HepG2 (cell line): Measurements from ENCODE around the gene STRN4. TPM values are rescaled to one million over a fixed set of nuclear protein-coding genes. Genes with fewer than 3 reads are reported as not detected.

ENCODE experiments used
- EP300 ChIP-seq, 3 experiments: sonication (generic) in 1 of 3; formaldehyde crosslinking in 1 of 3; IDR thresholded peaks; 2 replicates each; pipeline versions ENCODE4 v1.5.1 to v1.6.1; 2011 to 2020; ENCODE audit warnings: low read depth in 2 of 3, low read length in 2 of 3, borderline replicate concordance in 1 of 3, improper control_type of control experiment in 1 of 3, mild to moderate bottlenecking in 1 of 3, missing genetic modification reagents in 1 of 3, moderate library complexity in 1 of 3
- EZH2 ChIP-seq: conservative IDR thresholded peaks from 2 replicates; pipeline ENCODE4 v1.6.1; 2012; ENCODE audit warnings: mild to moderate bottlenecking, low read depth, low read length, moderate library complexity
- HDAC1 ChIP-seq: sonication (generic); formaldehyde crosslinking; IDR thresholded peaks from 2 replicates; pipeline ENCODE4 v1.5.1; 2020; ENCODE audit warnings: mild to moderate bottlenecking, missing genetic modification reagents
- HNF1A ChIP-seq, 2 experiments: sonication (generic) in 1 of 2; formaldehyde crosslinking in 1 of 2; IDR thresholded peaks; 2 replicates each; pipeline versions ENCODE4 v1.4.0 to v1.6.1; 2016 to 2020; ENCODE audit warnings: borderline replicate concordance in 1 of 2, low read depth in 1 of 2, mild to moderate bottlenecking in 1 of 2, missing genetic modification reagents in 1 of 2
- IRF9 ChIP-seq: sonication (generic); formaldehyde crosslinking; IDR thresholded peaks from 2 replicates; pipeline ENCODE4 v1.8.0; 2022; ENCODE audit warnings: missing genetic modification reagents, mild to moderate bottlenecking, borderline replicate concordance
- JUNB ChIP-seq: sonication (generic); formaldehyde crosslinking; IDR thresholded peaks from 2 replicates; pipeline ENCODE4 v1.8.0; 2022; ENCODE audit warnings: missing genetic modification reagents, mild to moderate bottlenecking, borderline replicate concordance
- KMT2B ChIP-seq: IDR thresholded peaks from 2 replicates; pipeline ENCODE4 v1.6.1; 2016; ENCODE audit warnings: missing genetic modification reagents, missing compliant biosample characterization
- MED13 ChIP-seq: sonication (generic); formaldehyde crosslinking; IDR thresholded peaks from 2 replicates; pipeline ENCODE4 v1.5.0; 2020; ENCODE audit warnings: missing genetic modification reagents
- PHF20 ChIP-seq: sonication (generic); formaldehyde crosslinking; IDR thresholded peaks from 2 replicates; pipeline ENCODE4 v1.5.0; 2020; ENCODE audit warnings: mild to moderate bottlenecking, missing genetic modification reagents
- POLR2A ChIP-seq, 2 experiments: IDR thresholded peaks; 2 replicates each; pipeline ENCODE4 v1.6.1; 2011; ENCODE audit warnings: low read depth in 2 of 2, low read length in 2 of 2, mild to moderate bottlenecking in 1 of 2, moderate library complexity in 1 of 2; ENCODE audit not compliant: insufficient read depth in 1 of 2
- REPIN1 ChIP-seq: sonication (generic); formaldehyde crosslinking; IDR thresholded peaks from 2 replicates; pipeline ENCODE4 v1.8.0; 2022; ENCODE audit warnings: missing genetic modification reagents, low read depth, mild to moderate bottlenecking, borderline replicate concordance
- SIN3A ChIP-seq: IDR thresholded peaks from 2 replicates; pipeline ENCODE4 v1.6.1; 2011; ENCODE audit warnings: low read depth, mild to moderate bottlenecking, control low read depth, low read length, borderline replicate concordance
- ZBTB26 ChIP-seq: IDR thresholded peaks from 2 replicates; pipeline ENCODE4 v1.6.1; 2016; ENCODE audit warnings: missing compliant biosample characterization, missing genetic modification reagents, borderline replicate concordance
- ZEB1 ChIP-seq: IDR thresholded peaks from 2 replicates; pipeline ENCODE4 v1.6.1; 2012; ENCODE audit warnings: mild to moderate bottlenecking, low read depth, inconsistent platforms; ENCODE audit not compliant: insufficient replicate concordance
- ZNF121 ChIP-seq: sonication (generic); formaldehyde crosslinking; IDR thresholded peaks from 2 replicates; pipeline ENCODE4 v1.5.0; 2020; ENCODE audit warnings: mild to moderate bottlenecking, missing genetic modification reagents
- ZNF331 ChIP-seq: sonication (generic); formaldehyde crosslinking; IDR thresholded peaks from 2 replicates; pipeline ENCODE4 v1.4.0; 2020; ENCODE audit warnings: missing genetic modification reagents
- ZNF740 ChIP-seq: sonication (generic); formaldehyde crosslinking; IDR thresholded peaks from 2 replicates; pipeline ENCODE4 v1.4.0; 2020; ENCODE audit warnings: missing genetic modification reagents
- ZSCAN25 ChIP-seq: sonication (generic); formaldehyde crosslinking; IDR thresholded peaks from 2 replicates; pipeline ENCODE4 v1.8.0; 2022; ENCODE audit warnings: mild to moderate bottlenecking, missing genetic modification reagents
- polyA plus RNA-seq, 8 experiments: library from polyadenylated mRNA; depleted of rRNA in 3 of 8; stranded (reverse) in 7 of 8; unstranded in 1 of 8; fragments of >200 nt; fragmentation: Illumina TruSeq in 4 of 8; extraction: Trizol in 4 of 8; gene quantifications; 2 replicates each; pipeline versions ENCODE4 v1.2.1 to v1.2.3, GENCODE V29; 2011 to 2016; ENCODE audit warnings: low read depth in 4 of 8, missing spikeins in 1 of 8, mixed read lengths in 1 of 8; ENCODE audit not compliant: insufficient read depth in 1 of 8
- total RNA-seq, 5 experiments: library from RNA; depleted of rRNA; stranded (reverse); fragments of >200 nt; fragmentation: Illumina TruSeq; extraction: Trizol; gene quantifications; 2 replicates each; pipeline ENCODE4 v1.2.3, GENCODE V29; 2016; ENCODE audit warnings: low read depth in 1 of 5
- TF ChIP-seq, protein P1 (sequence below): sonication (generic); formaldehyde crosslinking; IDR thresholded peaks from 2 replicates; pipeline ENCODE4 v1.4.0; 2020; ENCODE audit warnings: mild to moderate bottlenecking, low read depth, missing genetic modification reagents

Gene STRN4
- total and polyA plus RNA-seq, 2 of the 13 experiments (the other 11 are each of a cell fraction or from before 2014, with no cell fraction given) = 43.1 to 57.3 TPM

GRCh38 chr19:46713781-46714443 is 32.3 kb downstream of the STRN4 start (continued):
- TF ChIP-seq IRF9 (CRISPR knock-in tag) (peak; percentile 33; the same call in 1 of the 2 replicates), ZNF331 (CRISPR knock-in tag) (0 out of 2 replicates have a peak, but pooled peaks have one; percentile 51), ZNF121 (CRISPR knock-in tag) (peak; percentile 46; the same call in 1 of the 2 replicates), ZSCAN25 (CRISPR knock-in tag) (no peak), KMT2B (CRISPR knock-in tag) (peak; percentile 60; the same call in 1 of the 2 replicates), EP300 (IDR thresholded peaks at IDR 0.05; ENCODE audit: low read depth in 2 of 2, low read length in 2 of 2) (no peak), EP300 (CRISPR knock-in tag; IDR thresholded peaks at IDR 0.05; ENCODE audit: borderline replicate concordance) (no peak), EZH2 (no peak), ZBTB26 (no peak), ZNF740 (no peak), HDAC1 (peak; percentile 81), ZEB1 (peak; percentile 65), PHF20 (CRISPR knock-in tag) (peak; percentile 52), HNF1A (IDR thresholded peaks at IDR 0.05; ENCODE audit: low read depth) (no peak), HNF1A (CRISPR knock-in tag; IDR thresholded peaks at IDR 0.05; ENCODE audit: borderline replicate concordance) (peak; percentile 52; the same call in 1 of the 2 replicates), REPIN1 (CRISPR knock-in tag) (0 out of 2 replicates have a peak, but pooled peaks have one; percentile 41), JUNB (no peak), POLR2A (IDR thresholded peaks at IDR 0.05; ENCODE audit: insufficient read depth in 1 of 2, low read depth in 2 of 2, low read length in 2 of 2) (peak; percentile 32 to 61; a peak in 1 of 4 replicates), SIN3A (peak; percentile 59; the same call in 1 of the 2 replicates), MED13 (CRISPR knock-in tag) (no peak)
- TF ChIP-seq, protein P1, sequence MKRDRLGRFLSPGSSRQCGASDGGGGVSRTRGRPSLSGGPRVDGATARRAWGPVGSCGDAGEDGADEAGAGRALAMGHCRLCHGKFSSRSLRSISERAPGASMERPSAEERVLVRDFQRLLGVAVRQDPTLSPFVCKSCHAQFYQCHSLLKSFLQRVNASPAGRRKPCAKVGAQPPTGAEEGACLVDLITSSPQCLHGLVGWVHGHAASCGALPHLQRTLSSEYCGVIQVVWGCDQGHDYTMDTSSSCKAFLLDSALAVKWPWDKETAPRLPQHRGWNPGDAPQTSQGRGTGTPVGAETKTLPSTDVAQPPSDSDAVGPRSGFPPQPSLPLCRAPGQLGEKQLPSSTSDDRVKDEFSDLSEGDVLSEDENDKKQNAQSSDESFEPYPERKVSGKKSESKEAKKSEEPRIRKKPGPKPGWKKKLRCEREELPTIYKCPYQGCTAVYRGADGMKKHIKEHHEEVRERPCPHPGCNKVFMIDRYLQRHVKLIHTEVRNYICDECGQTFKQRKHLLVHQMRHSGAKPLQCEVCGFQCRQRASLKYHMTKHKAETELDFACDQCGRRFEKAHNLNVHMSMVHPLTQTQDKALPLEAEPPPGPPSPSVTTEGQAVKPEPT (CRISPR knock-in tag) = 0 out of 2 replicates have a peak, but pooled peaks have one; percentile 23
